Right ventricle myocardium inferior (tissue), 1 donor: ENCODE results near the gene FAM149B1. TPM values are rescaled to one million over a fixed set of nuclear protein-coding genes. Genes with fewer than 3 reads are reported as not detected.

ENCODE experiments used
- ATAC-seq: fragments of 200-7000 bp; cut with Tn5 transposase; one replicate; pipeline ENCODE4 v1.9.1; 2020; ENCODE audit warnings: mild to moderate bottlenecking, moderate library complexity
- DNase-seq: peaks from one replicate; pipeline ENCODE4 v3.0.0; 2021; ENCODE audit errors: missing footprints
- intact Hi-C: fragments of 100-400 bp; cut with DNase I; formaldehyde crosslinking; loops from one replicate; pipeline ENCODE4 v1.11.0; 2022
- total RNA-seq: library from RNA; stranded (reverse); fragmentation: NEBNext Ultra II Directional; extraction: Animal tissue kit (Norgen Biotek cat#: 25700); gene quantifications from one replicate; pipeline ENCODE4 v1.2.1, GENCODE V29; 2021
- donor health status: DM: no; HTN: yes; CAD: no; lungs with severe emphysema.

The FAM149B1 gene
- total RNA-seq, 1 donor from 2014 or later, result 12.9 TPM

DNA sequence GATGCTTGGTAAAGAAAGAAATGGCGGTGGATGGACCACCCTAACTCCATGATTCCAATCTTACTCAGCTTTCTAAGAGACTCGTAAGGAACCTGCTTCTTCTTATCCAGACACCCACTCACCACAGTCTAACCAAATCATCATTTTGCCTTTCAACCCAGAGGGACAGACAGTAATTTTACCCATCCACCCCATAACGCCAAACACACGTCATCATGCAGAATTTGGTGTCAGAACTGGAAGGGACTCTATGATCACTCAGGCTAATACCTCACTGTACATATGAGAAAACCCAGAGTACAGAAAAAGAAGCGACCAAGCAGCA lies 499 bp upstream of the FAM149B1 start:
- ATAC-seq (peak; percentile 1), DNase-seq (no peak)
- intact Hi-C loops, result loop anchor here (10.0 kb wide), 1 partner anchor 803 kb away; no protein-coding TSS in a partner anchor

DNA sequence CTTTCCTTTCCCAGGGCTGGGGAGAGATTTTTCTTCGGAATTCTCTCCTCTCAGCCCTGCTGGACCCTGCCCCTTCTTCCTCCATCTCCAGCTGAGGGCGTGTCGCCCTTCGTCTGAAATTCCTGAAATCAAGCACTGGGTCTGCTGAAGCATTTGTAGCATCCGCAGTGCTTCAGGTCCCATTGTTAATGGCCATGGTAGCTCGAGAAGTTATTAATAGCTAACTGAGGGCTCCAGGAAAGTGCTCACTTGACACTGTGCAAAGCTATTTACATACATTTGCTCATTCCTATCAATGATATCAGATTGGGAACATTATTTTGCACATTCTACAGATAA lies 515 bp downstream of the FAM149B1 start:
- intact Hi-C loops, result loop anchor here (10.0 kb wide), 1 partner anchor 804 kb away; no protein-coding TSS in a partner anchor

DNA sequence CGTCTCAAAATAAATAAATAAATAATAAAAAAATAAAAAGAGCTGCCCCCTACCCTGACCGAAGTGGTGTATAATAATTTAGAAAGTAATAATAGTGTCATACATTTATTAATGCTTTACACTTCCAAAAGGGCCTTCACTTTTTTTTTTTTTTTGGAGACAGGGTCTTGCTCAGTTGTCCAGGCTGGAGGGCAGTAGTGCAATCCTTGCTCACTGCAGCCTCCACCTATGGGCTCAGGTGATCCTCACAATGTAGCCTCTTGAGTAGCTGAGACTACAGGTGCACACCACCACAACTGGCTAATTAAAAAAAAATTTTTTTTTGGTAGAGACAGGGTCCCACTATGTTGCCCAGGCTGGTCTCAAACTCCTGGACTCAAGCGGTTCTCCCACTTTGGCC lies 1.4 kb downstream of the FAM149B1 start:
- intact Hi-C loops, result loop anchor here (10.0 kb wide), 1 partner anchor 805 kb away; no protein-coding TSS in a partner anchor
- DNase-seq, result no peak
- ATAC-seq, result no peak

More for the DNA sequence above, 515 bp downstream of the FAM149B1 start:
- DNase-seq, result no peak
- ATAC-seq, result no peak

DNA sequence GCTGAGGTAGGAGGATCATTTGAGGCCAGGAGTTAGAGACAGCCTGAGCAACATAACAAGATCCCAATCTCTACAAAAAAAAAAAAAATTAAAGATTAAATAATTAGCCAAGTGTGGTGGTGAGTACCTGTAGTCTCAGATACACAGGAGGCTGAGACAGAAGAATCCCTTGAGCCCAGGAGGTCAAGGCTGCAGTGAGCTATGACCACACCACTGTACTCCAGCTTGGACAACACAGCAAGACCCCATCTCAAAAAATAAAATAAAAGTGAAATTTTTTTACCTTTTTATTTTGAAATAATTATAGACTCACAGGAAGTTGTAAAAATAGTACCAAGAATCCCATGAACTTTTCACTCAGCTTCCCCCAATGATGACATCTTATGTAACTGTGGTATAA lies 4.9 kb downstream of the FAM149B1 start:
- DNase-seq (no peak), ATAC-seq (no peak)
- intact Hi-C loops, result no loop called here

DNA sequence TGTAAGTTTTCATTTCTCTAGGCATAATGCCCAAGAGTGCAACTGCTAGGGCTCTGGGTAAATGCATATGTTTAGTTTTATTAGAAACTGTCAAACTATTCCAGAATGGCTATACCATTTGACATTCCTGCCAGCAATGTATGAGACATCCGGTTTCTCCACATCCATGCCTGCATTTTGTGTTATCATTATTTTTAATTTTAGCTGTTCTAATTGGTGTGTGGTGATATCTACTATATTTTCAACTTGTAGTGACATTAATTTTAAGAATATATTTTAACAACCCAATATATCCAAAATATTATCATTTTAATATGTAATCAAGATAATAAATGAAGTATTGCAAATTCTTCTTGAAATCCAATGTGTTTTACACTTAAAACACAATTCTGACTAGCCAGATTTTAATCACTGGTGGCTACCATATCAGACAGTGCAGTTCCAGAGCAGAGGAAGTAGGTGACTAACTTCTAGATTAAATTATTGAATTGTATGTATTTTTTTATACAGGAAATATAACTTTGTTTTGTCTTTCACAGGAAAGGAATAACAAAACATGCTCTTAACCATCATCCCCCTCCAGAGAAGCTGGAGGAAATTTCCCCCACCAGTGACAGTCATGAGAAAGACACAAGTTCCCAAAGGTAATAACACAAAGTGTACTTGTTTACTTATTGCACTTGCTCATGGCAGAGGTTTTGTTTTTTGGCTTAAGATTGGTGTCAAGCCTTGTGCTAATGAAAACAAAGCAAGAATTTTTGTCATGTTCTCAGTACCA lies 6.4 kb downstream of the FAM149B1 start:
- no peak for DNase-seq
- intact Hi-C loops, result no loop called here
- no peak for ATAC-seq

DNA sequence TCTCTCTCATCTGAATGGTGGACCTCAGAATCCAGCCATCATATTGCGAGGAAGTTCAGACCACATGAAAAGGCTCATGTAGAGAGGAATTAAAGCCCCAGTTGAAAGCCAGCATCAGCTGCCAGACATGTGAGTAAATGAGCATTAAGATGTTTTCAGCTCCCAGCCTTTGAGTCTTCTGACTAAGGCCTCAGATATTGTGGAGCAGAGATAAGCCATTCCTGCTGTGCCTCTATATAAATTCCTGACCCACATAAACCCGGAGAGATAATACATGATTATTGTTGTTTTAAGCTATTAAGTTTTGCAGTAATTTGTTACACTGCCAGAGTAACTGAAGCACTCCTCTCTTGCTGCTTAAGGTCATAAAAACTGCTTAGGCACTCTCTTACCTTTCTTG lies 14.6 kb downstream of the FAM149B1 start:
- no peak for DNase-seq
- no peak for ATAC-seq
- intact Hi-C loops, result no loop called here

DNA sequence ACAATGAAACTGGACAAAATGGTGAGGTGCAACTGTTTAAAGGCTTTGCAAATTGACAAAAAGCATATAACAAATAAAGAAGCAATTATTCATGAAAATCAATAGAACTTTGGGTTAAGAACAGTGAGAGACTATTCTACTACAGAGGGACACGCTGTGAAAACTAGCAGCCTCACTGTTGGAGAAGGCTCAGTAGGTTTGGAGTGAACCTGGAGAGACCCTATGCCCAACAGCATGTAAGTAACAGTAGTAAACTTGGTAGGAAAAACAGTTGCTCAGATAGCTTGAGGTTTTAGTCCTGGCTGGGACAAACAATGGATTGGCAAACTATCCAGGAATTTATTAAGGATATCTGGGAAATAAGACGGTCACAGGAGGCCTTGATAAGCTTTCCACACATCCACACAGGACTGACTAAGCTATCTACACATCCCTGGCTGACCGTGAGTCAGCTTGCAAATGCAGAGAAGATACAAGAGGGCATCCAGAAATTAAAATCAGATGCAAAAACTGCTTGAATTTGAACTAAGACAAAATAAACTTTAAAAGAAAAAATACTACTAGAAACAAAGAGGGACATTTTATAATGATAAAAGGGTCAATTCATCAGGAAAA lies 15.9 kb downstream of the FAM149B1 start:
- intact Hi-C loops, result no loop called here
- ATAC-seq, result no peak
- no peak for DNase-seq

DNA sequence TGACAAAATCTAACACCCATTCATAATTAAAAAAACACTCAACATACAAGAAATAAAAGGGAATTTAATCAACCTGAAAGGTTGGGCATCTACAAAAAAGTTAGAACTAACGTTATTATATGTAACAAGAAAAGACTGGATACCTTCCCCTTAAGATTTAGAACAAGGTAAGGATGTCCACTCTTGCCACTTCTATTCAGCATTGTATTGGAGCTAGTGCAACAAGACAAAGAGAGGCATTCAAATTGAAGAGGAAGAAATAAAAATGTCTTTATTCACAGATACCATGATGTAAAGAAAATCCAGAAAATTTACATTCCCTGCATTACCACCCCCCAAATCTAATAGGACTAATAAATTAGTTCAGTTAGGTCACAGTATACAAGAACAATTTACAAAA lies 18.3 kb downstream of the FAM149B1 start:
- DNase-seq, result no peak
- intact Hi-C loops, result no loop called here
- ATAC-seq, result no peak

DNA sequence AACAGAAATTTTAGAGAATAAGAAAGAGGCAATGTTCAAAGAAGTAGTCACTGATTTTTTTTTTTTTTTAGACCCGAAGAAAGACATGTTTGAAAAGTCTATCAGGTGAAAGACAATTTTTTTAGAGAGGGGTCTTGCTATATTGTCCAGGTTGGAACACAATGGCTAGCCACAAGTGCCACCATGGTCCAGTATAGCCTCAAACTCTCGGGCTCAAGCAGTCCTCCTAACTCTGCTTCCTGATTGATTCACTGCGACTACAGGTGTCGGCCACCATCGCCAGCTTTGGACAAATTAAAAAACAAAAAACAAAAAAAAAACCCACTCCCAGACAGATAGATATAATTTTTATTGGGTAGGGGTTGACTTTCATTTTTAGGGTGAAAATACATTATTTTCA lies 22.3 kb downstream of the FAM149B1 start:
- ATAC-seq (no peak), DNase-seq (no peak)
- intact Hi-C loops, result no loop called here

DNA sequence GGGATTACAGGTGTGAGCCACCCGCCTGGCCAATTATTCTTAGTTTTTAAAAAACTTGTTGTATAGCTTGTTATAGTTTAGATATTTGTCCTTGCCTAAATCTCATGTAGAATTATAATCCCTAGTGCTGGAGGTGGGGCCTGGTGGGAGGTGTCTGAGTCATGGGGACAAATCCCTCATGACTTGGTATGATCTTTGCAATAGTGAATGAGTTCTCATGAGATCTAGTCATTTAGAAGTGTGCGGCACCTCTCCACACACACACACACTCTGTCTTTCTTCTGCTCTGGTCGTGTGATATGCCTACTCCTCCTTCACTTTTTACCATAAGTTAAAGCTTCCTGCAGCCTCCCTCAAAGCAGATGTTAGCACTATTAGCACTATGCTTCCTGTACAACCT lies 37.2 kb downstream of the FAM149B1 start:
- intact Hi-C loops, result no loop called here
- ATAC-seq, result no peak
- no peak for DNase-seq

DNA sequence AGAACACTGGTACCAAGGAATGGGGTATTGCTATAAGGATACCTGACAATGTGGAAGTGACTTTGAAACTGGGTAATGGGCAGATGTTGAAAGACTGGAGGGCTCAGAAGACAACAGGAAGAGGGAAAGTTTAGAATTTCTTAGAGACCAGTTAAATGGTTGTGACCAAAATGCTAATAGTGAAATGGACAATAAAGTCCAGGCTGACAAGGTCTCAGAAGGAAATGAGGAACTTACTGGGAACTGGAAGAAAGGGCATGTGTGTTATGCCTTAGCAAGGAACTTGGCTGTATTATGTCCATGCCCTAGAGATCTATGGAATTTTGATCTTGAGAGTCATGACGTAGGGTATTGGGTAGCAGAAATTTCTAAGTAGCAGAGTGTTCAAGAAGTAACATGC lies 38.0 kb downstream of the FAM149B1 start:
- DNase-seq (no peak), ATAC-seq (no peak)
- intact Hi-C loops, result no loop called here

DNA sequence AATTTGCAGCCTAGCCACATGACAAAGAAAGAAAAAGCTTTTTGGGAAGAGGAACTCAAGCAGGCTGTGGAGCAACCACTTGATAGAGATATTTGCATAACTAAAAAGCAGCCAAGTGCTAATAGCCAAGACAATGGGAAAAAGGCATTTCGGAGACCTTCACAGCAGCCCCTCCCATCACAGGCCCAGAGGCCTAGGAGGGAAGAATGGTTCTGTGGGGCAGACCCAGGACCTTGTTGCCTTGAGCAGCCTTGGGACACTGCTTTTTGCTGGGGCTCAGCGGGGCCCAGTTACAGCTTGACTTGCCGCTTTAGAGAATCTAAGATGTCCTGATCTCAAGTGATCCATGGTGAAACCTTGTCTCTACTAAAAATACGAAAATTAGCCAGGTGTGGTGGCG lies 38.5 kb downstream of the FAM149B1 start:
- intact Hi-C loops, result no loop called here
- no peak for ATAC-seq
- DNase-seq, result no peak

DNA sequence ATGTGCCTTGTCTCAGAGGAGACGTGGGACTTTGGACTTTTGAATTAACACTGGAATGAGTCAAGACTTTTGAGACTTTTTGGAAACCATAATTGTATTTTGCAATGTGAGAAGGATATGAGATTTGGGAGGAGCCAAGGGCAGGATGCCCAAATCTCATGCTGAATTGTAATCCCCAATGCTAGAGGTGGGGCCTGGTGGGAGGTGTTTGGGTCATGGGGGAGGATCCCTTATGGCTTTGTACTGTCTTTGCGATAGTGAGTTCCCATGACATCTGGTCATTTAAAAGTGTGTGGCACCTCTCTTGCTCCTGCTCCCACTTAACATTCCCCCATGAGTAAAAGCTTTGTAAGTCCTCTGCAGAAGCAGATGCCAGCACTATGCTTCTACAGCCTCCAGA lies 40.0 kb downstream of the FAM149B1 start:
- DNase-seq (no peak), ATAC-seq (peak; percentile 72)
- intact Hi-C loops, result no loop called here

DNA sequence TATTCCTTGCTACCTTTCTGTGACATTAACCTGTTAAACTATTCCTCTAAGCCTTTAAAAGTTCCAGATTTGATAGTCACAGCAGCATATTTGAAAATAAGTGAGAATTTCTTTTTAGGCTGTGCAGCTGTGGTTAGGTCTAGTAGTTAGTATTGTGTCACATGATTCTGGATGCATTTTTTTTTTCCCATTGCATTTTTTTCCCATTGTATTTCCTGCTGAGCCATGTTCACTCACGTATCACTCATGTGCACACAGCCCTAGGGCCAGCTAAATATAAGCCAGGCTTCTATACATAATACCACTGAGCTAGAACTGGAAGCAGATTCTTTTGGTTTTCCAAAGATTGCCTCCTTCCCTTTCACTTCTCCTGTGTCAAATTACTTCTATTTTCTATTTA lies 41.8 kb downstream of the FAM149B1 start:
- ATAC-seq (no peak), DNase-seq (no peak)
- intact Hi-C loops, result no loop called here

DNA sequence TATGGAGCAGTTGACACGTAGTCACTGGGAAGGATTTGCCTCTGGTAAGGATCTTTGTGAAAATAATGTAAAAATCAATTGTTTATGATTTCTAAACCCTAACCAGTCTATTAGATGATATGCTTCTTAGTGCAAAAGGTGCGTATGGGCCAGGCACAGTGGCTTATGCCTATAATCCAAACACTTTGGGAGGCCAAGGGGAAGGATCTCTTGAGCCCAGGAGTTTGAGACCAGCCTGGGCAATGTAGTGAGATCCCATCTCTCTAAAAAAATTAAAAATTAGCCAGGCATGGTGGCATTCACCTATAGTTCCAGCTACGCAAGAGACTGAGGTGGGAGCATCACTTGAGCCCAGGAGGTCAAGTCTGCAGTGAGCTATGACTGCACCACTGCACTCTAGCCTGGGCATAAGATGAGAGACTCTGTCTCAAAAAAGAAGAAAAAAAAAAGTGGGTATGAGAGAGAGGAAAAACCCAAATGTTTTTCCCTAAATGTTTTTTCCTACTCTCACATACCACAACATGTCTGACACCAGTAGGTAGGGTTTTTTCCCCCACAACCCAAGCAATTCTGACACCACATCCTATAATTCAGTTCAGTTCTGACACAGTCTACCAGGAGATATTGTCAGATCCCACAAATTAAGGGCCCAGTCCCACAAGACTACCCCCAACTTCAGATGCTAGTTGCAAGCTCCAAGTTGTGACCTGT lies 42.6 kb downstream of the FAM149B1 start:
- intact Hi-C loops, result no loop called here
- no peak for ATAC-seq
- no peak for DNase-seq

DNA sequence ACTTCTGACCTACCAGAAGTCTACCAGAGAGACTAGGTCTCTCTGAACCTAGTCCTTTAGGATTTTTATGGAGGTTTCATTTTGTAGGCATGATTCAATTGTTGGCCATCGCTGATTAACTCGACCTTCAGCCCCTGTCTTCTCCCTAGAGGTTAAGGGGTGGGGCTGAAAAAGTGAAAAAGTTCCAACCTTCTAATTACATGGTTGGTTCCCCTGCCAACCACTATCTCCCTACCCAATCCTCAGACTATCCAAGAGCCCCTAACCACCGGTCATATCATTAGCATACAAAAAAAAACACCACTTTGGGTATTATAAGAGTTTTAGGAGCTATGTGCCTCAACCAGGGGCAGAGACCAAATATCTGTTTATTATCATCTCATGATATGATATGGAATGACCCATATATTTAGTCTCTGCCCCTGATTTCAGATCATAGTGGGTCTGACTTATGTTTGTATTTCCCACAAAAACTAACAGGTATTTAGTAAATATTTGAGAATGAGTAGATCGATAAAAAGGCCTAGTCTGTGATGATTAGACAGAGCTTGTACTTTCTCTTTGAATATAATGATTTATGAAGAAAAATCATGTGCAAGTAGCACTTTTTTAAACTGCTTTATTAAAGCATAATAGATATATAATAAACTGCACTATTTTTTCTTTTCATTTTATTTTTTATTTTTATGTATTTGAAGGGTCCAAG lies 43.3 kb downstream of the FAM149B1 start:
- ATAC-seq, result no peak
- DNase-seq, result no peak
- intact Hi-C loops, result no loop called here

DNA sequence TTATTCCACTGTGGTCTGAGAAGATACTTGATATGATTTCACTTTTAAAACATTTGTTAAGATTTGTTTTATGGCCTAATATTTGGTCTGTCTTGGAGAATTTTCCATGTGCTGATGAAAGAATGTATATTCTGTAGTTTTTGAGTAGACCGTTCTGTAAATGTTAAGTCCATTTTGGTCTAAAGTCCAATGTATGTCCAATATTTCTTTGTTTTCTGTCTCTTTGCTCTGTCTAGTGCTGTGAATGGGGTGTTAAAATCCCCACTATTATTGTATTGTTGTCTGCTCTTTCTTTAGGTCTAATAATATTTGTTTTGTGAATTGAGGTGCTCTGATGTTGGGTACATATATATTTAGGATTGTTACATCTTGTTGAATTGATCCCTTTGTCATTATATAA lies 47.8 kb downstream of the FAM149B1 start:
- no peak for DNase-seq
- intact Hi-C loops, result no loop called here
- ATAC-seq, result no peak

DNA sequence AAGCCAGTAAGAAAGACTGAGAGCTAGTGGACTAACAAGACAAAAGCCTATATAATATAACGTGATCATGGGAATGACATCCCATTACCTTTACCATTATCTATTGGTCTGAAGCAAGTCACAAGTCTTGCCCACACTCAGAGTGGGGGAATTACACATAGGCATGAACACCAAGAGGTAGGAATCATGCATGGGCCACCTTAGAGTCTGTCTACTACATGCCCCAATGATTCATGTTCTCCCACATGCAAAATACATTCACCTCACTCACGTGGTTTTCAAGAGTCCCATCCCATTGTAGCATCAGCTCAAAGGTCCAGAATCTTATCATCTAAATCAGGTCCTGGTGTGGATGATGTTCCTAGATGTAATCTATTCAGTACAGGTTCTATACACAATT lies 49.7 kb downstream of the FAM149B1 start:
- no peak for ATAC-seq
- intact Hi-C loops, result no loop called here
- DNase-seq, result no peak

DNA sequence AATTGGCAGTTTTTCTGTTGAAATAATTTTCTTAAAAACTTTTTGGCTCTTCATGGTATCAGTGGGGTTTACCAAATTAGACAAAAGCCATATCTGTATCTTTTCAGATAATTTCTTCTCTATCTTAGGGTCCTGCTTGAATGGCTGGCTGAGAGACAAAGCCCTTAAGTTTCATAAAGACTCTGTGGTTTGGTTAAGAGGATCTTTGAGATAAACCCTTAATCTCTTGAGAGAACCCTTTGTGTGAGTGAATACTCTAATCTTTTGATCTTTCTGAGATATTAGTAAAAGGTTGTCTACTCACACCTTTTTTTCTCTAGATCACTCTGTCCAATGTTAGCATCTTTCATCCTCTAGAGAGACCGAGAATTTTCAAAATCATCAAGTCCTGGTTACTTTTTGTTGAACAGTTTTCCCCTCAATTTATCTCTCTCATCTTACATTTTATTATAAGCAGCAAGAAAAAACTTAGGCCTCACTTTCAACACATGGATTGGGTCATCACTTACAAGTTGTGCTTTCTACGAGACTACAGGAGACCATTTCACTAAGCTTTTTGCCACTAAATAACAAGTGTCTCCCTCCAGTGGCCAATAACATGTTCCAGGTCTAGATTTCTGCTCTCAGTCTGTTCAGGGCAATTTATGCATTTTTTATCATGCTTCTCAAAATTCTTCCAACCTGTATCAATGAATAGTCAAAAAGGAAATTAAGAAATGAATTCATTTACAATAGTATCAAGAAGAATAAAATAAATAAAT lies 50.7 kb downstream of the FAM149B1 start:
- ATAC-seq (no peak), DNase-seq (no peak)
- intact Hi-C loops, result no loop called here
